Measurements from ENCODE around the gene AIF1.

DNA sequence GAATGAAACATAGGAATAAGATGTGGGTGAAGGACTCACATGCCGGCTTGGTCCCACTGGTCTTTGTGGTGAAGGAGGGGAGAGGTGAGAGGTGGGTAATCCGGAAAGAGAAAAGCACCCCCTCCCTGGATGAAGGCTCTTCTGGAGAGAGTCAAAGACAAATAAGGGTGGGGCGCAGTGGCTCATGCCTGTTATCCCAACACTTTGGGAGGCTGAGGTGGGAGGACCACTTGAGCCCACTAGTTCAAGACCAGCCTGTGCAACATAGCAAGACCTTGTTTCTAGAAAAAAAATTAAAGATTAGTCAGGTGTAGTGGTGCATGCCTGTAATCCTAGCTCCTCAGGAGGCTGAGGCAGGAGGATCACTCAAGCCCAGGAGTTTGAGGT lies 35.9 kb upstream of the AIF1 start:
- TF ChIP-seq POLR2A (IDR thresholded peaks at IDR 0.05) = no peak
- TF ChIP-seq CTCF (IDR thresholded peaks at IDR 0.05) = no peak
